B cell (primary cell): ENCODE measurements around the gene IGLL5.

ENCODE experiments used
- CTCF ChIP-seq: fragments of 200-600 bp; IDR thresholded peaks from one replicate; pipeline ENCODE4 v1.8.0; 2022; ENCODE audit warnings: antibody characterized with exemption, mild to moderate bottlenecking
- EZH2 ChIP-seq: IDR thresholded peaks from 2 replicates; pipeline ENCODE4 v1.6.1; 2012; ENCODE audit warnings: borderline replicate concordance, low read depth, mild to moderate bottlenecking, moderate library complexity, low read length; ENCODE audit not compliant: insufficient read depth, poor library complexity, severe bottlenecking

- TF ChIP-seq CTCF (no peak), EZH2 (no peak)
Observed at GRCh38 chr22:22842085-22842484, 45.5 kb upstream of the IGLL5 start.
